Lung (tissue), 12 donors: Measurements from ENCODE around the gene PARD3. TPM values are rescaled to one million over a fixed set of nuclear protein-coding genes. Genes with fewer than 3 reads are reported as not detected.

Experiments used
- ATAC-seq: fragments of 200-7000 bp; cut with Tn5 transposase; one replicate; pipeline ENCODE4 v1.9.1; 2020; ENCODE audit warnings: moderate number of reproducible peaks; ENCODE audit not compliant: insufficient read depth, low FRiP score
- DNase-seq, 3 donors: peaks; one replicate each; pipeline ENCODE4 v3.0.0-alpha.2; 2013 to 2017
- H3K27ac ChIP-seq, 2 donors: one replicate each; pipeline ENCODE4 v1.5.1; 2013; ENCODE audit warnings: mild to moderate bottlenecking in 2 of 2, moderate library complexity in 2 of 2, control low read depth in 1 of 2, inconsistent platforms in 1 of 2, low read depth in 1 of 2, low read length in 1 of 2
- H3K27me3 ChIP-seq, 3 donors: one replicate each; pipeline ENCODE4 v1.5.1; 2013; ENCODE audit warnings: low read length in 2 of 3; ENCODE audit not compliant: control insufficient read depth in 3 of 3, insufficient read depth in 3 of 3
- H3K36me3 ChIP-seq, 4 donors: one replicate each; pipeline ENCODE4 v1.5.1; 2013; ENCODE audit warnings: low read length in 4 of 4, mild to moderate bottlenecking in 1 of 4, moderate library complexity in 1 of 4; ENCODE audit not compliant: control insufficient read depth in 4 of 4, insufficient read depth in 4 of 4
- H3K4me1 ChIP-seq, 5 donors: one replicate each; pipeline ENCODE4 v1.5.1; 2013; ENCODE audit warnings: low read length in 5 of 5, mild to moderate bottlenecking in 2 of 5, moderate library complexity in 1 of 5; ENCODE audit not compliant: control insufficient read depth in 5 of 5, insufficient read depth in 5 of 5
- H3K4me3 ChIP-seq: one replicate; pipeline ENCODE4 v1.5.1; 2013; ENCODE audit warnings: mild to moderate bottlenecking, control low read depth, moderate library complexity
- H3K9ac ChIP-seq, 2 donors: one replicate each; pipeline ENCODE4 v1.5.1; 2013; ENCODE audit warnings: low read length in 2 of 2, control low read depth in 1 of 2; ENCODE audit not compliant: insufficient read depth in 1 of 2
- H3K9me3 ChIP-seq, 4 donors: one replicate each; pipeline ENCODE4 v1.5.1; 2013; ENCODE audit warnings: low read length in 3 of 4, mild to moderate bottlenecking in 1 of 4, moderate library complexity in 1 of 4; ENCODE audit not compliant: control insufficient read depth in 4 of 4, insufficient read depth in 3 of 4
- CTCF ChIP-seq: IDR thresholded peaks from 2 replicates; pipeline ENCODE4 v1.5.1; 2012; ENCODE audit warnings: mild to moderate bottlenecking; ENCODE audit errors: control extremely low read depth, extremely low read depth
- WGBS, 2 donors: extraction: QIAGEN DNeasy Blood & Tissue Kit; methylation state at CpG; one replicate each; pipeline ENCODE4 v1.1.7; 2013; 5-methylcytosine and 5-hydroxymethylcytosine counted together
- polyA plus RNA-seq, 2 donors: library from polyadenylated mRNA; stranded (reverse); fragments of 200-250 nt; gene quantifications; one replicate each; pipeline ENCODE4 v1.2.1, GENCODE V29; 2013
- total RNA-seq, 2 donors: library from RNA; depleted of rRNA in 1 of 2; stranded (reverse); fragments of >200 nt in 1 of 2; gene quantifications; one replicate each; pipeline ENCODE4 v1.2.1, GENCODE V29; 2014 to 2021
- donor health status: control.
- donor health status: control.
- donor health status: Bipolar disorder and iron deficiency.
- donor health status: healthy.
- donor health status: DM: yes; HTN: yes; CAD: no.

Gene PARD3
- total and polyA plus RNA-seq, 4 donors: 10.3 to 69.2 (median 27.6) TPM

DNA sequence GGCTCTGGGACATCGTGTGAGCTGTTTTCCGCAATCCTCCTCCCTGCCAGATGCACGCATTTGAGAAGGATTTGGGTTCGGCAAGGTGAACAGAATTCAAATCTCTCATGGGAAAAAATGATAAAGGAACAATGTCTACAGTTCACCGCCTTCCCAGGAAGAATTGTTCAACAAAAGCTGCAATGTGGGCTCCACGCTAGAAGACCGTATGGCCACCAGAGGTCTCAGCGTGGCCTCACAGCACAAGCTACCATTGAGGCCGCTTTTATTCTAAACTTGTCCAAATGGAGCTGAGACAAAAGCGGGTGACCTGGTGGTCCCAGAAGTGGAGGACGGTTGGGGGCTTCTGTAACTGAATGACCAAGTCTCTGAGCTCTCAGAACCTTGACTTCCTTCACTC is 733.1 kb downstream of the PARD3 start:
- H3K9ac ChIP-seq: no peak overlapping the region
- WGBS, 2 donors: 94 to 96% methylated on average over 11 of the region's 11 CpGs
- peaks cover 0 to 19% (median 0%) of the 10 kb centered on the region in 5 donors for H3K4me1 ChIP-seq
- TF ChIP-seq CTCF: no peak
- ATAC-seq (no peak), DNase-seq (no peak)
- no peak overlapping the region for H3K27ac ChIP-seq
- no peaks in the 10 kb centered on the region for H3K36me3 ChIP-seq
- no peaks in the 10 kb centered on the region for H3K9me3 ChIP-seq
- H3K27me3 ChIP-seq: no peaks in the 10 kb centered on the region
- no peak overlapping the region for H3K4me3 ChIP-seq

DNA sequence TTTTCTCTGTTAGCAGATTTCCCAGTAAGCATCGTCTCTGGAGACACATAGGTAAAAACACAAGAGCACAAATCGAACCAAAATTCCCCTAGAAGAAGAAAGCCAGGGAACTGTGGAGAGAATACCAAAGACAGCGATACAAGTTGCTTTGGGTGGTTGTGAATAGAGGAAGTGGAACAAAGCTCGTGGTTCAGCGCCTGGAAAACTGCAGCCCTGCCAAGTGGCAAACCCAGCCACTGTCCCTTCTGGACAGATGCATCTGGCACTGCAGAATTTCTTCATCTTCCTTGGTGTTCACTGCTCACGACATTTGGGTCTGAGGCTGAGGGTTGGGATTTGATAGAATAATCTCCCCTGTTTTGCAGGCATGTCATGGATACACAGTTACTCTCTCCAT is 733.8 kb downstream of the PARD3 start:
- no peak for ATAC-seq
- no peaks in the 10 kb centered on the region for H3K36me3 ChIP-seq
- DNase-seq: no peak
- 60 to 65% methylated on average over 6 of the region's 6 CpGs for WGBS, 2 donors
- H3K27me3 ChIP-seq: no peaks in the 10 kb centered on the region
- peaks cover 0 to 19% (median 0%) of the 10 kb centered on the region in 5 donors for H3K4me1 ChIP-seq
- H3K9ac ChIP-seq: no peak overlapping the region
- peaks cover 0 to 2% (median 0%) of the 10 kb centered on the region in 4 donors for H3K9me3 ChIP-seq
- peak overlapping the region in 1 of 2 donors; percentile 46 for H3K27ac ChIP-seq
- no peak overlapping the region for H3K4me3 ChIP-seq
- TF ChIP-seq CTCF: no peak

GRCh38 chr10:34080485-34081346 is 734.4 kb downstream of the PARD3 start:
- Histone ChIP-seq H3K4me1 (peaks cover 0 to 19% (median 0%) of the 10 kb centered on the region in 5 donors), H3K36me3 (no peaks in the 10 kb centered on the region), H3K27me3 (no peaks in the 10 kb centered on the region), H3K27ac (peak overlapping the region in 1 of 2 donors; percentile 54), H3K4me3 (no peak overlapping the region), H3K9ac (no peak overlapping the region), H3K9me3 (peaks cover 0 to 5% (median 0%) of the 10 kb centered on the region in 4 donors)
- ATAC-seq (no peak), DNase-seq (peak; percentile 56 to 81 (median 67))
- 85 to 86% methylated on average over 16 of the region's 16 CpGs for WGBS, 2 donors
- TF ChIP-seq CTCF: no peak
